Fibroblast of skin of right biceps (primary cell): ENCODE measurements around the gene TMEM213.
"Not testable (repeated sequence)": the region's sequence is repeated elsewhere in the genome, so short reads cannot be mapped to it uniquely, and the experiment has no call there.

Source experiments
- DNase-seq: peaks from one replicate; pipeline ENCODE4 v3.0.0-alpha.2; 2013

The TMEM213 gene

GRCh38 chr7:138797715-138798320 lies at the start of gene TMEM213, which contains the start of gene ATP6V0A4:
TSS of gene TMEM213 (plus strand) at chr7:138797994. CDS start at chr7:138798105, 111 bp downstream.
TSS of gene ATP6V0A4 (minus strand) at chr7:138798196. CDS start at chr7:138771247, 26,949 bp downstream.
- DNase-seq, result no peak

- DNase-seq, result no peak
These were observed 49.1 kb upstream of the TMEM213 start for GRCh38 chr7:138748666-138749065.

GRCh38 chr7:138749960-138750359 lies 47.8 kb upstream of the TMEM213 start:
- DNase-seq, result no peak

- DNase-seq, result no peak
These were observed 47.3 kb upstream of the TMEM213 start for GRCh38 chr7:138750473-138750872.

- DNase-seq, result no peak
These were observed 46.8 kb upstream of the TMEM213 start for GRCh38 chr7:138750901-138751464.

GRCh38 chr7:138752518-138753149 lies 45.2 kb upstream of the TMEM213 start:
- no peak for DNase-seq

- DNase-seq, result no peak
These were observed 44.7 kb upstream of the TMEM213 start for GRCh38 chr7:138753150-138753518.

- DNase-seq, result no peak
These were observed 44.2 kb upstream of the TMEM213 start for GRCh38 chr7:138753610-138754009.

GRCh38 chr7:138755331-138755747 lies 42.5 kb upstream of the TMEM213 start:
- DNase-seq, result no peak

- DNase-seq, result no peak
These were observed 41.8 kb upstream of the TMEM213 start for GRCh38 chr7:138755842-138756590.

GRCh38 chr7:138756591-138757242 lies 41.1 kb upstream of the TMEM213 start:
- no peak for DNase-seq

GRCh38 chr7:138768241-138768640 lies 29.6 kb upstream of the TMEM213 start:
- no peak for DNase-seq

GRCh38 chr7:138770904-138771303 lies 26.9 kb upstream of the TMEM213 start:
- DNase-seq, result no peak

GRCh38 chr7:138773176-138773575 lies 24.6 kb upstream of the TMEM213 start:
- no peak for DNase-seq

GRCh38 chr7:138773817-138774216 lies 24.0 kb upstream of the TMEM213 start:
- DNase-seq, result no peak

GRCh38 chr7:138776166-138776833 lies 21.5 kb upstream of the TMEM213 start:
- no peak for DNase-seq

- DNase-seq, result no peak
These were observed 16.8 kb upstream of the TMEM213 start for GRCh38 chr7:138781004-138781403.

GRCh38 chr7:138784692-138785091 lies 13.1 kb upstream of the TMEM213 start:
- no peak for DNase-seq

- no peak for DNase-seq
These were observed 12.0 kb upstream of the TMEM213 start for GRCh38 chr7:138785587-138786437.

GRCh38 chr7:138796038-138796615 lies 1.7 kb upstream of the TMEM213 start:
- no peak for DNase-seq

GRCh38 chr7:138797046-138797445 lies 748 bp upstream of the TMEM213 start:
- DNase-seq, result not testable (repeated sequence)
